SK-N-MC (cell line): ENCODE results near the gene HIVEP2.

Experiments used
- EZH2 ChIP-seq: fragments of 200-600 bp; sonication (generic); IDR thresholded peaks from one replicate; pipeline ENCODE4 v1.6.1; 2017; ENCODE audit warnings: antibody characterized with exemption
- POLR2AphosphoS5 ChIP-seq: IDR thresholded peaks from 2 replicates; pipeline ENCODE4 v1.6.1; 2012; ENCODE audit warnings: mild to moderate bottlenecking, low read depth, low read length, borderline replicate concordance

DNA sequence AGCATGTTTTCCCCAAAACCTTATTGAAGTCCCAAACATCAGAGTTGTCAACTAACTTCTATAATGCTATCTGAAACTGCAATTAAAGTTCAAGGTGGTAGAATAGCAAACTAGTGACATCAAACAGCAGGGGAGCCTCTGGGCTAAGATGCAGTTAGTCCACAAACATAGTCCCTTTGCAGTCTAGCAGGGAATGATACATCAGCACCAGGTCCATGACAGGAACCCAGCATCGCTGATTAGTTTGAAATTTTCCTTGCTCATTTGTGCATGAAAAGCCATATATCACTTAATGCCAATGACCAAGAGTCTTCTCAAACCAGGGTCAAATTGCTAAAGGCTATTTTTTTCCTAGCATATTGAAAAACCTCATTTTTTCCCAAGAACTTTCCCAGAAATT is 145.3 kb downstream of the HIVEP2 start:
- TF ChIP-seq EZH2 (no peak), POLR2AphosphoS5 (no peak)
